GM18520 (cell line): Measurements from ENCODE around the gene PAX3.
A peak's percentile ranks its signal among the peaks of the same experiment; 100 is the strongest.

Experiments used
- ATAC-seq: cut with Tn5 transposase; IDR thresholded peaks from one replicate; pipeline ENCODE4 v1.9.1; 2021; ENCODE audit not compliant: unreplicated experiment

Gene PAX3

DNA sequence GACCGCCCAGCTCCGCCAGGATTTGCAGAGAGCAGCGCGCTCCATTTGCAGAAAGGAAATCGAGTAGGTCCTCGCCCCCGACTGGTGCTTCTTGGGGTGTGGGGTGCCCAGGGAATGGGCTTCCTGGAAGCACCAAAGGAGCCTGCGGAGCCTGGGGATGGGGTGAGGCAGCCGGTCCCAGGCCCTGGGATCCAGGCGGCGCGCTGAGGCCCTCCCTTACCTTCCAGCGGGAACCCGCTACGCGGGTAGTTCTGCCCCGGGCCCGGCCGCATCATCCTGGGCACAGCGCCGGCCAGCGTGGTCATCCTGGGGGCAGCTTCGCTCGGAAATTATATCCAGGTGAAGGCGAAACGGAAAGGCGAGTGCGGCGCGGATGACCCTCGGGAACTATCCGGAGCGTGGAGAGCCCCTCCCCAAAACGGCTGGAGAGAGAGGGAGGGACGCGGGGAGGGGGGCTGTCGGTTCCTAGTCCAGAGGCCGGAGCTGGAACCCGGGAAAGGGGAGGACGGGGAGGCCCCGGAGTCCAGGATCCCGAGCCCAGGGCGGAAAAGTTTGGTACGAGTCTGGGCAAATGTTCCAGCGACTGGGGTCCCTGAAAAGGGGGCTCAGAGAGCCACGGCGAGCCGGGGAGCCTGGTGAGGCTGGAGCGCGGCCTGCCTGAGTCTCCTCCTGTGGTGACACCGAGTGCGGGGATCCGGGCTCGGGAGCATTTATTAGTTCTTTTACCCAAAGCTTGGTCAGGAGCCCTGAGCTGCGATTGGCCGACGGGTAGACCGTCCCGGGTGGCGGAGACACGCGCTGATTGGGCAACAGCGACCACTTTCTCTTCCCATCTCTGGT is at the start of gene PAX3:
Gene PAX3, minus strand, starts transcription at position 688 of the 840 bp plus-strand sequence. Its CDS starts 383 bp downstream, at position 305.
- ATAC-seq: no peak

GRCh38 chr2:222341331-222341730 is 42.5 kb upstream of the PAX3 start:
- ATAC-seq: no peak

- no peak for ATAC-seq
These were observed 39.6 kb upstream of the PAX3 start for GRCh38 chr2:222338374-222338773.

- ATAC-seq: no peak
These were observed 38.1 kb upstream of the PAX3 start for GRCh38 chr2:222336931-222337330.

- ATAC-seq: no peak
These were observed 37.6 kb upstream of the PAX3 start for GRCh38 chr2:222336442-222336841.

- ATAC-seq: no peak
These were observed 36.1 kb upstream of the PAX3 start for GRCh38 chr2:222334914-222335313.

DNA sequence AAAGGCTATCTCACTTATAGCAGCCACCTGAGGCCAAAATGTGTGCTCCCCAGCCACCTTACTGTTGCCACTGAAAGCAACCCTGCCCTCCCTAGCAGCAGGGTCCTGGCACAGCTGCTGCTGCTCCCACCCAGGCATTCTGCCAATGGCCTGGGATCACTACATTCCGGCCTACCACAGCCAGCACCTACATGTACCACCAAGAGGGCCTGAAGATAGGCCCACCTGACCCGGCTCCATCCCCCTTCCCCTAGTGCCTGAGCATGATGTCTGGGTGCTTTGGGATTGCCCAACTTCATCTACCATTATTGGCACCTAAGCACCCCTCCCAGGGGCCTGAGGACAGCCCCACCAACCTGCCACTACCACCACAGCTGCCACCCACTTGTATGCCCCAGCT is 34.6 kb upstream of the PAX3 start:
- ATAC-seq: no peak

DNA sequence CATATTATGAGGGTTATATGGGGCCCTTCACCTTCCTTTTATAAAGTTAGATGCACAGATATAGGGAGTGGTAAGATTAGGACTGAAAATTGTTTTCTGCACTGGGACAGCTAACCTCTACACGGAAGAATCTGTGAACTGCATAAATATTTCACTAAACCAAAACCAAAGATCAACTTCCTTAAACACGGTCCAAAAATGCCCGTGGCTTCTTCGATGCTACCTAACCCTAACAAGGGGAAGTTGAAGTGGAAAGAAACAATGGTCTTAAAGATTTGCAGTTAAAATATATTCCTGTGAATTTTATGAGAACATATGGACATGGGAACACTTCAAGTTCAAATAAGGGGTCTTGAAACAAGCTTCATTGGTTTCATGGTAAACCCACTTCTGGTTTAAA is 33.3 kb upstream of the PAX3 start:
- no peak for ATAC-seq

- no peak for ATAC-seq
These were observed 32.1 kb upstream of the PAX3 start for GRCh38 chr2:222330910-222331309.

GRCh38 chr2:222322236-222322635 is 23.4 kb upstream of the PAX3 start:
- peak; percentile 25 for ATAC-seq

- ATAC-seq: no peak
These were observed 21.9 kb upstream of the PAX3 start for GRCh38 chr2:222320436-222321395.

- peak; percentile 33 for ATAC-seq
These were observed 21.0 kb upstream of the PAX3 start for GRCh38 chr2:222319586-222320435.

- peak; percentile 22 for ATAC-seq
These were observed 20.2 kb upstream of the PAX3 start for GRCh38 chr2:222318712-222319585.

GRCh38 chr2:222318026-222318711 is 19.4 kb upstream of the PAX3 start:
- ATAC-seq: peak; percentile 37

DNA sequence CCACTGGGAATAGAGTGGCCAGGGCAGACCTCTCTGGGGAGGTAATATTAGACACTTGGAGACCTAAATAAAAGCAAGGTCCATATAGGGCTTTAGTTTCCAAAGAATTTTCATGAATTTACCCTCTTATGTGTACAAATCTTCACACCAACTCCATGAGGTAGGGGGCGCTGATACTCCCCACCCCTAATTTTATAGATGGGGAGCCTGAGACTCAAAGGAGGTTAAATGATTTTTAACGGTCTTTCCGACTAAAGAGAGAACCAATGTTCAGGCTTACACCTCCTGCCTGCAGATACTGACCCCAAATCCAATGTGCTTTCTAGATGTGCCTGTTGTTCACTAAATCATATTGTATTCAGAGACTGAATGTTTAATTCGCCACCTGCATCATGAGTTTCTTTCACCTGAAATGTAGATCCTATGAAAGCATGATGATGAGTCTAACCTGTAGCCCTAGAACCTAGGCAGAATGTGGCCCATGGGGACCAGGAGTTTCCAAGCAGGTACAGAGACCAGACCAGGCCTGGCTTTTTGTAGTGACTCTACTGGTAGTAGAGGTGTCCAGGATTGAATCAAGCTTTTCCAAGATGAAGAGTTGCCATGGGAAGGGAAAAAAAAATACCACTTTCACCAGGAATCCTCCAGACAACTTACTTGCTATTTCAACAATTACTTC is 16.8 kb upstream of the PAX3 start:
- no peak for ATAC-seq

- ATAC-seq: no peak
These were observed 15.0 kb upstream of the PAX3 start for GRCh38 chr2:222313816-222314215.

- ATAC-seq: no peak
These were observed 13.4 kb upstream of the PAX3 start for GRCh38 chr2:222311978-222312738.
